HuH-7 (cell line): ENCODE results near the gene STK39.

Experiments used
- DNase-seq: peaks from one replicate; pipeline ENCODE4 v3.0.0; 2011; ENCODE audit warnings: low spot score

The STK39 gene

GRCh38 chr2:168157926-168158325 lies 89.5 kb downstream of the STK39 start:
- DNase-seq, result no peak

- DNase-seq, result no peak
These were observed 90.3 kb downstream of the STK39 start for GRCh38 chr2:168157070-168157469.

GRCh38 chr2:168156661-168157060 lies 90.7 kb downstream of the STK39 start:
- DNase-seq, result no peak

- no peak for DNase-seq
These were observed 91.7 kb downstream of the STK39 start for GRCh38 chr2:168155680-168156079.

GRCh38 chr2:168155046-168155445 lies 92.3 kb downstream of the STK39 start:
- DNase-seq, result no peak

- no peak for DNase-seq
These were observed 94.4 kb downstream of the STK39 start for GRCh38 chr2:168152902-168153530.

- no peak for DNase-seq
These were observed 97.4 kb downstream of the STK39 start for GRCh38 chr2:168149986-168150385.

- DNase-seq, result no peak
These were observed 98.0 kb downstream of the STK39 start for GRCh38 chr2:168149150-168149974.

- no peak for DNase-seq
These were observed 99.3 kb downstream of the STK39 start for GRCh38 chr2:168147830-168148794.

GRCh38 chr2:168146892-168147810 lies 100.2 kb downstream of the STK39 start:
- no peak for DNase-seq

- no peak for DNase-seq
These were observed 101.7 kb downstream of the STK39 start for GRCh38 chr2:168145426-168146310.

GRCh38 chr2:168145011-168145410 lies 102.4 kb downstream of the STK39 start:
- no peak for DNase-seq

- no peak for DNase-seq
These were observed 103.6 kb downstream of the STK39 start for GRCh38 chr2:168143813-168144212.

GRCh38 chr2:168140892-168141291 lies 106.5 kb downstream of the STK39 start:
- DNase-seq, result no peak

GRCh38 chr2:168139852-168140251 lies 107.5 kb downstream of the STK39 start:
- no peak for DNase-seq

GRCh38 chr2:168138901-168139300 lies 108.5 kb downstream of the STK39 start:
- no peak for DNase-seq

GRCh38 chr2:168138374-168138773 lies 109.0 kb downstream of the STK39 start:
- no peak for DNase-seq

GRCh38 chr2:168137510-168138180 lies 109.8 kb downstream of the STK39 start:
- DNase-seq, result no peak

GRCh38 chr2:168136392-168136977 lies 110.9 kb downstream of the STK39 start:
- DNase-seq, result no peak
